Prostate gland (tissue), 2 donors: ENCODE data around the gene CLEC16A. TPM values are rescaled to one million over a fixed set of nuclear protein-coding genes. Genes with fewer than 3 reads are reported as not detected.

Experiments used
- DNase-seq: peaks from one replicate; pipeline ENCODE4 v3.0.0-alpha.2; 2019; ENCODE audit warnings: low spot score
- H3K27ac ChIP-seq, 2 donors: fragments of 200-600 bp; sonication (generic); 2 replicates each; pipeline ENCODE4 v1.5.1; 2017 to 2019
- H3K27me3 ChIP-seq: fragments of 200-600 bp; sonication (generic); replicated peaks from 2 replicates; pipeline ENCODE4 v1.5.1; 2019; ENCODE audit not compliant: insufficient read depth
- H3K36me3 ChIP-seq, 2 donors: fragments of 200-600 bp; sonication (generic); 1 replicate in 1 of 2; 2 replicates in 1 of 2; pipeline versions ENCODE4 v1.5.1 to v1.8.1; 2017 to 2019
- H3K4me1 ChIP-seq: fragments of 200-600 bp; sonication (generic); replicated peaks from 2 replicates; pipeline ENCODE4 v1.5.1; 2019
- H3K4me3 ChIP-seq, 2 donors: fragments of 200-600 bp; sonication (generic); 2 replicates each; pipeline ENCODE4 v1.5.1; 2017 to 2019
- H3K9me3 ChIP-seq: fragments of 200-600 bp; sonication (generic); 2 replicates; pipeline ENCODE4 v1.5.1; 2017
- POLR2A ChIP-seq: fragments of 450-650 bp; IDR thresholded peaks from one replicate; pipeline ENCODE4 v1.6.1; 2016; ENCODE audit warnings: antibody characterized with exemption, mild to moderate bottlenecking
- POLR2AphosphoS5 ChIP-seq: sonication (generic); formaldehyde crosslinking; IDR thresholded peaks from one replicate; pipeline ENCODE4 v1.6.1; 2017; ENCODE audit warnings: antibody characterized with exemption
- WGBS: methylation state at CpG from one replicate; pipeline ENCODE4 v1.1.5; 2018; 5-methylcytosine and 5-hydroxymethylcytosine counted together
- intact Hi-C: fragments of 100-400 bp; cut with DNase I; formaldehyde crosslinking; loops from one replicate; pipeline ENCODE4 v1.14.2; 2022
- total RNA-seq, 2 donors: library from RNA; depleted of rRNA; stranded (reverse); fragments of >200 nt; gene quantifications; one replicate each; pipeline ENCODE4 v1.1.0, GENCODE V29; 2016
- TF ChIP-seq, protein P1 (sequence below), 4 experiments: fragments of 200-600 bp in 2 of 4; fragments of 450-650 bp in 2 of 4; sonication (generic) in 2 of 4; IDR thresholded peaks; 1 replicate in 3 of 4; 2 replicates in 1 of 4; pipeline ENCODE4 v1.5.1; 2016 to 2019; ENCODE audit warnings: antibody characterized with exemption in 4 of 4, mild to moderate bottlenecking in 2 of 4, moderate library complexity in 2 of 4

The CLEC16A gene
- total RNA-seq, 2 donors from 2014 or later: 26.1 to 52.2 TPM

- H3K4me3 ChIP-seq: no peak overlapping the region
- H3K27me3 ChIP-seq: no peaks in the 10 kb centered on the region
- DNase-seq: no peak
- TF ChIP-seq POLR2A (no peak), POLR2AphosphoS5 (no peak)
- TF ChIP-seq, protein P1, sequence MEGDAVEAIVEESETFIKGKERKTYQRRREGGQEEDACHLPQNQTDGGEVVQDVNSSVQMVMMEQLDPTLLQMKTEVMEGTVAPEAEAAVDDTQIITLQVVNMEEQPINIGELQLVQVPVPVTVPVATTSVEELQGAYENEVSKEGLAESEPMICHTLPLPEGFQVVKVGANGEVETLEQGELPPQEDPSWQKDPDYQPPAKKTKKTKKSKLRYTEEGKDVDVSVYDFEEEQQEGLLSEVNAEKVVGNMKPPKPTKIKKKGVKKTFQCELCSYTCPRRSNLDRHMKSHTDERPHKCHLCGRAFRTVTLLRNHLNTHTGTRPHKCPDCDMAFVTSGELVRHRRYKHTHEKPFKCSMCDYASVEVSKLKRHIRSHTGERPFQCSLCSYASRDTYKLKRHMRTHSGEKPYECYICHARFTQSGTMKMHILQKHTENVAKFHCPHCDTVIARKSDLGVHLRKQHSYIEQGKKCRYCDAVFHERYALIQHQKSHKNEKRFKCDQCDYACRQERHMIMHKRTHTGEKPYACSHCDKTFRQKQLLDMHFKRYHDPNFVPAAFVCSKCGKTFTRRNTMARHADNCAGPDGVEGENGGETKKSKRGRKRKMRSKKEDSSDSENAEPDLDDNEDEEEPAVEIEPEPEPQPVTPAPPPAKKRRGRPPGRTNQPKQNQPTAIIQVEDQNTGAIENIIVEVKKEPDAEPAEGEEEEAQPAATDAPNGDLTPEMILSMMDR (IDR thresholded peaks at IDR 0.05): no peak
- intact Hi-C loops: no loop called here
- H3K9me3 ChIP-seq: no peaks in the 10 kb centered on the region
- no peak overlapping the region for H3K27ac ChIP-seq
- H3K36me3 ChIP-seq: no peaks in the 10 kb centered on the region
- no peaks in the 10 kb centered on the region for H3K4me1 ChIP-seq
- 98% methylated on average over 5 of the region's 5 CpGs for WGBS
Observed at GRCh38 chr16:11213373-11213772, 269.0 kb downstream of the CLEC16A start.

DNA sequence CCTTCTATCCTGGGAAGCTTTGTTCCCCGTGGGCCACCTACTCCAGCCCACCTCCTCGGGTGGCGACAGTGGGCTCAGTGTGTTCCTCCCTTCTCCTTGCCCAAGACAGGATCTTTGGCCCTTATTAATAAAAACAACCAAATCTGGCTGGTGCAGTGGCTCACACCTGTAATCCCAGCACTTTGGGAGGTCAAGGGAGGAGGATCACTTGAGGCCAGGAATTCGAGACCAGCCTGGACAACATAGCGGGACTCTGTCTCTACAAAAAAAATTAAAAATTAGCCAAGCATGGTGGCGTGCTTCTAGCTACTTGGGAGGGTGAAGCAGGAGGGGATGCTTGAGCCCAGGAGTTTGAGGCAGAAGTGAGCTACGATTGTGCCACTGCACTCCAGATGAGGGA is 269.4 kb downstream of the CLEC16A start:
- H3K4me3 ChIP-seq: no peak overlapping the region
- TF ChIP-seq POLR2A (no peak), POLR2AphosphoS5 (no peak)
- TF ChIP-seq, protein P1 (IDR thresholded peaks at IDR 0.05): no peak
- DNase-seq: no peak
- H3K36me3 ChIP-seq: no peaks in the 10 kb centered on the region
- 90% methylated on average over 7 of the region's 7 CpGs for WGBS
- H3K27ac ChIP-seq: no peak overlapping the region
- no peaks in the 10 kb centered on the region for H3K27me3 ChIP-seq
- H3K4me1 ChIP-seq: no peaks in the 10 kb centered on the region
- no peaks in the 10 kb centered on the region for H3K9me3 ChIP-seq
- intact Hi-C loops: no loop called here

DNA sequence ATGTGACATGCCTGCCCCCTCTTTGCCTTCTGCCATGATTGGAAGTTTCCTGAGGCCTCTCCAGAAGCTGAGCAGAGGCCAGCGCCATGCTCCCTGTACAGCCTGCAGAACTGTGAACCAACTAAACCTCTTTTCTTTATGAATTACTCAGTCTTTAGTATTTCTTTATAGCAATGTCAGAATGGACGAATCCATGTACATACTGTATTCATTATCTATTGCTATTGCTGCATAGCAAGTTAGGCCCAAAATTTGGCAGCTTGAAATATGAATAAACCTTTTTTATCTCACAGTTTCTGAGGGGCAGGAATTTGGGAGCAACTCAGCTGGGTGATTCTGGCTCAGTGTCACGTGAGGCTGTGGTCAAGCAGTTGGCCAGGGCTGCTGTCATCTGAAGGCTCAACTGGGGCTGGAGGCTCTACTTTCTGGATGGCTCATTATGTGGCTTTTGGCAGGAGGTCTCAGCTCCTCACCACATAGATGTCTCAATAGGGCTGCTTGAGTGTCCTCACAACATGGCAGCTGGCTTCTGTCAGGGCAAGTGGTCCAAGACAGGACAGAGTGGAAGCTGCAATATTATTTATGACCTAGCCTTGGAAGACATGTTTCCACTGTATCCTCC is 271.7 kb downstream of the CLEC16A start:
- Histone ChIP-seq H3K4me3 (no peak overlapping the region), H3K36me3 (no peaks in the 10 kb centered on the region), H3K27me3 (no peaks in the 10 kb centered on the region), H3K9me3 (no peaks in the 10 kb centered on the region), H3K4me1 (no peaks in the 10 kb centered on the region), H3K27ac (no peak overlapping the region)
- WGBS: 97% methylated on average over 3 of the region's 3 CpGs
- TF ChIP-seq POLR2AphosphoS5 (no peak), POLR2A (no peak)
- TF ChIP-seq, protein P1 (IDR thresholded peaks at IDR 0.05): no peak
- intact Hi-C loops: no loop called here
- no peak for DNase-seq

DNA sequence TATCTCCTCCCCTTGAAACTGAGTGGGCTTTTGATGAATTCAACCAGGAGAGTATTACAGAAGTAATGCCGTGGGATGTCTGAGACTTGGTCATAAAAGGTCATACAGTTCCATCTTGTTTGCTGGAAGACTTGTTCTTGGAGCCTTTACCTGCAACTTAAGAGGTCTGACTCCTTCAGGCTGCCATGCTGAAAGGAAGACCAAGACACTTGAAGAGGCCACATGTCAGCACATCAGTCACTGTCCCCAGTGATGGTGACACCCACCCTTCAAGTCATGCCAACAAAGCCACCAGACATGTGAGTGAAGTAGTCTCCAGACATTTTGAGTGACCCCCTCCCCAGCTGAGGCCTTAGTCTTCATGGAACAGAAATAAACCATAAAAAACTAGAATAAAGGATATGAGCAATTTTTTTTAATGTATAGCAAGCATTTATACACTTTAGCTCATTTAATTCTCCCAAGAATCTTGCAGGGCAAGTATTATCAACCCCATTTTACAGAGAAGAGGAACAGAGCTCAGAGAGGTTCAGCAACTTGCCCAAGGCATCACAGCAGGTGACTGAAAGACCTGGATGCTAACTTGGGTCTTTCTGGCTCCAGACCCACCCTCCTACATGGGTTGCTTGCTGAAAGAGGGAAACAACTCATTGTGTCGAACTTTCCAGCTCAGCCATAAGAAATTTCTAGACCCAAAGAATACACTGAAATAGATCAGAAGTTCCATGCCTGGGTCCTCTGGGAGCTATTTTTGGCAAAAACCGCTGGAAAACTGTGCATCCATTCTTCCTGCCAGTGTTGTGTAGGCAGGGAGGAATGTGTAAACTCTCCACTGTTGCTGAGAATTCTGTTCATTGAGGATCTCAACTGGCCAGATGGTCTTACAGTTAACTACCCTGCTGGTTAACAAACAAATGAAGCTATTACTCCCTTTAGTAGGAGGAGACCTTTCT is 273.6 kb downstream of the CLEC16A start:
- no peaks in the 10 kb centered on the region for H3K4me1 ChIP-seq
- no peaks in the 10 kb centered on the region for H3K36me3 ChIP-seq
- H3K27me3 ChIP-seq: no peaks in the 10 kb centered on the region
- no peaks in the 10 kb centered on the region for H3K9me3 ChIP-seq
- no peak overlapping the region for H3K27ac ChIP-seq
- intact Hi-C loops: no loop called here
- 82% methylated on average over 3 of the region's 3 CpGs for WGBS
- H3K4me3 ChIP-seq: no peak overlapping the region
- no peak for DNase-seq
- TF ChIP-seq POLR2AphosphoS5 (no peak), POLR2A (no peak)
- TF ChIP-seq, protein P1 (IDR thresholded peaks at IDR 0.05): no peak
